Posterior cingulate gyrus (tissue), 11 donors: ENCODE data around the gene ITPK1.
"Not testable (repeated sequence)": the region's sequence is repeated elsewhere in the genome, so short reads cannot be mapped to it uniquely, and the experiment has no call there.

Source experiments
- DNase-seq, 10 donors: peaks; one replicate each; pipeline versions ENCODE4 v3.0.0 to v3.0.0-alpha.2; 2020 to 2021; ENCODE audit warnings: mixed read lengths in 3 of 10
- intact Hi-C: fragments of 100-400 bp; cut with DNase I; formaldehyde crosslinking; loops from one replicate; pipeline ENCODE4 v1.15.1; 2023

Gene ITPK1

DNA sequence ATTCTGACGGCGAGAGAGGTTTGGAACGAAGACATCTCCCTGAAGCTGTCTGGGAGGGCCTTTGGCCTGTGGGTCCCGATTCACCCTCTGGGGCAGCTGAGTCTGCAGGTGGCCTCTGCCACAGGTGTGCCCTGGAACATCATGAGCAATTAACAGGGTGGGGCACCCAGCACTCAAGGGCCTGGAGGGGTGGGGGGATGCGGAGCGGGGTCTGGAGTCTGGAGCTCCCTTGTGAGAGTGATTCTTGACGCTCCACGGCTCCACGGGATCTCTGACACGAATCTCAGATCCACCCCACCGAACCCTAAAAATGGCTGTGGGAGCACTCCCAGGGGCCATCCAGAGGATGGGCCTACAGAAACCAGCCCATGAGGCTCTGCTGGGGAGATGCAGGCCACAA is 8.3 kb downstream of the ITPK1 start:
- DNase-seq = peak in 1 of 10 donors; percentile 71
- intact Hi-C loops = no loop called here

DNA sequence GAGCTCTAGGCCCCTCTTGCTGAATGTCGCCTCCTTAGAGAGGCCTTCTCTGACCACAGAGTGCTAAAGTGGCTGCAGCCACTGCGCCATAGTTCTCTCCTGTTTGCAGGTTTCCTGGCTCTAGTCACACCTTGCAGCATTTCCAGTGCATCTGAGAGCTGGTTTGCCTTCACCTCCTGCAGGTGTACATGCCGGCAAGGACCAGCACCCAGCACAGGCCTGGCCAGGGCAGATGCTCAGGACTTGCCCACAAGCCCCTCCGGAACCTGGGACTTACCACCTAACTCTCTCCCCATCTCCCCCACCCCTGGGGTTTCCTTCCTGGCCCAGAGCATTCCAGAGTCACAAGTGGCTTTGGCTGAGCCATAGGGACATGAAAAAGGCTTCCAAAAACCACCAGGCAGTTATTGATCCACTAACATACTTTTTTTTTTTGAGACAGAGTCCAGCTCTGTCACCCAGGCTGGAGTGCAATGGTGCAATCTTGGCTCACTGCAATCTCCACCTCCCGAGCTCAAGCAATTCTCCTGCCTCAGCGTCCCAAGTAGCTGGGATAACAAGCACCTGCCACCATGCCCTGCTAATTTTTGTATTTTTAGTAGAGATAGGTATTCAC is 9.1 kb downstream of the ITPK1 start:
- DNase-seq = peak in 1 of 10 donors; percentile 41
- intact Hi-C loops = no loop called here

- intact Hi-C loops, DNase-seq: not testable (repeated sequence)
These were observed 9.9 kb downstream of the ITPK1 start for GRCh38 chr14:93105856-93106255.

DNA sequence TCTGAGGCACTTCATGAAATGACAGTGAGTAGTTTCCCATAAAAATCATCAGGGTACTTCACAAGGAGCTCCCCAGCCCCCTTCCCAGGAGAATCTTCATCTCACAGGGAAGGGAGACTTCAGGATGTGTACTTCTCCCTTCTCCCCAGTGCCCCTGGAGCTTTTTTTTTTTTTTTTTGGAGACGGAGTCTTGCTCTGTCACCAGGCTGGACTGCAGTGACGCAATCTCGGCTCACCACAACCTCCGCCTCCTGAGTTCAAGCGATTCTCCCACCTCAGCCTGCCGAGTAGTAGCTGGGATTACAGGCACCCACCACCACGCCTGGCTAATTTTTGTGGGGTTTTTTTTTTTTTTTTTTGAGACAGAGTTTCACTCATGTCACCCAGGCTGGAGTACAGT is 10.4 kb downstream of the ITPK1 start:
- DNase-seq = no peak

GRCh38 chr14:93104961-93105360 is 10.8 kb downstream of the ITPK1 start:
- DNase-seq = no peak
- intact Hi-C loops = no loop called here

More for the DNA sequence above, 10.4 kb downstream of the ITPK1 start:
- intact Hi-C loops = no loop called here

GRCh38 chr14:93103392-93104080 is 12.2 kb downstream of the ITPK1 start:
- DNase-seq = peak in 1 of 10 donors; percentile 46
- intact Hi-C loops = no loop called here

GRCh38 chr14:93102141-93102540 is 13.6 kb downstream of the ITPK1 start:
- intact Hi-C loops = no loop called here

GRCh38 chr14:93101181-93101580 is 14.5 kb downstream of the ITPK1 start:
- DNase-seq = no peak
- intact Hi-C loops = no loop called here

More at GRCh38 chr14:93102141-93102540, 13.6 kb downstream of the ITPK1 start:
- no peak for DNase-seq

DNA sequence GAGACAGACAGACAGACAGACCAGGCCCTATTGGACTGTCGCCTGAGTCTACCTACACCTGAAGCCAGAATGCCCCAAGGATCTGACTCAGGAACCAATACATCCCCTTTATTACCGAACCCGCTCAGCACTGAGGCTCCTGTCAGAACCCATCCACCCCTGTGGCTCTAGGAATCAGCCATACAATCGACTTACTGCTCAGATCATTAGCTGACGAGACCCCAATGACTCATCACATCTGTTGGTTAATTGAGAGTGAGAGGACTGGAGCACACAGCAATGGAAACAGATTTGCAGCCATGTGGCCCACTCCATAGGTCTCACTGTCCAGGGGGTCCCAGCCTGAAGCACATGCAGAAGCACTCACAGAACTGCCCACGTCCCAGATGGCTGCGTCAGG is 15.2 kb downstream of the ITPK1 start:
- DNase-seq = no peak
- intact Hi-C loops = no loop called here

DNA sequence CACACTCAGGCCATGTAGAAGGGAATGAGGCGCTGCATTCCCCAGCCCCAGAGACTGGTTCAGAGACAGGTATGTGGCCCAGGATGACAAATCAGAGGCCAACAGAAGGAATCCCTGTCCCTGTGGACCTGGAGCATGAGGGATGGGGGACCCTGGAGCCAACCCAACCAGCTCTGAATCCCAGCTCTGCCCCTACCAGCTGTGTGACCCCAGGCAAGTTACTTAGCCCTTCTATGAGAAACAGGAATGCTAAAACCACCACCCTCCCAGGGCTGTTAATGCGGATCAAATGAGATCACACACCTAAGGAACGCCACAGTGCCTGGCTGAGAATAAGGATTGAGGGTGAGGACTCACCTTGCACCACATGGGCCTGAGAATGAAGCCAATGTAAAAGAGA is 15.6 kb downstream of the ITPK1 start:
- intact Hi-C loops = no loop called here
- DNase-seq = peak in 1 of 10 donors; percentile 51

DNA sequence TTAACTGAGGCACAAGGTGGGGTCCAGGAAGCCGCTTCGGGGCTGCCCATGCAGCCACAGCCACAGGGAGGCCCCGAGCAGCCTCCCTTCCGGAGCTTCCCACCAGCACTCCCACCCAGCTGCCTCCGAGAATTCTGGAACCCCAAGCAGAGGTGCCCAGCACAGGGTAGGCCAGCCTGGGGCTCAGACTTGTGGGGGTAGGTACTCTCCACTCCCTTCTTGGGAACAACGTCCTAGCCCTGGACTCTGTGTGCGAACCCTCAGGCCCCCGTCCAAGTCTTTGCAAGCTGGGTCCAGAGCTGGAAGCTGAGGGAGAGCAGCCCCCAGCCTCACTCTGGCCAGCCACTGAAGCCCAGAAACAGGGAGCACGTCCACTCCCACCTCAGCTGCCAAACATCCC is 16.1 kb downstream of the ITPK1 start:
- intact Hi-C loops = no loop called here
- DNase-seq = peak in 1 of 10 donors; percentile 72

- intact Hi-C loops = no loop called here
These were observed 16.5 kb downstream of the ITPK1 start for GRCh38 chr14:93099196-93099595.

GRCh38 chr14:93096691-93097322 is 18.9 kb downstream of the ITPK1 start:
- intact Hi-C loops = no loop called here
- DNase-seq = no peak

More at GRCh38 chr14:93099196-93099595, 16.5 kb downstream of the ITPK1 start:
- DNase-seq = peak in 1 of 10 donors; percentile 70

DNA sequence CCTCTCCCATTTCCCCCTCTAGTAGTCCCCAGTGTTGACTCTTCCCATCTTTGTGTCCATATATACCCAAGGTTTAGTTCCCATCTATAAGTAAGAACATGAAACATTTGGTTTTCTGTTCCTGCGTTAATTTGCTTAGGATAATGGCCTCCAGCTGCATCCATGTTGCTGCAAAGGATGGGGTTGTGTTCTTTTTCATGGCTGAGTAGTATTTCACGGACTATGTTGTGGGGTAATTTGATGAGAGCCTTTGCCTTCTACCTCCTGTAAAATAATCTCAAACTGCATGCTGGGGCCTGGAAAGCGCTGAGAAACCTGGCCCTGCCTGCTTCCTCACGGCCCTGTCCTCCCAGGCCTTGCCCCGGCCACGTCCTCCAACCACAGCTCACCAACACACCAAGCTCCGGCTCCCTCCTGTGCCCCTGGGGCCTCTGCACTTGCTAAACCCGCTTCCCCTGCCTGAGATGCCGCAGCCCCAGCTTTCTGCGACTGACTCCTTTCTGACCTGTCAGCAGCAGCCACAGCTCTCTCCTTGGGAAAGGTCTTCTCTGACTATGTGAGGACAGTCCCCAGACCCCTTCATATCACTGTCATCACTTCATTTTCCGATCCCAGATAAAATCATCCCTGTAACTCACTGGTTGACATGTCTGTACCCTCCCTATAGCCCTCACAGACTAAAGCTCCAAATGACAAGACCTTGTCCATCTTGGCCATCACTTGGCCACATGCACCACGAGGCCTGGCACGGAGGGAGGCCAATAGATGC is 19.8 kb downstream of the ITPK1 start:
- DNase-seq = peak in 1 of 10 donors; percentile 70
- intact Hi-C loops = no loop called here

DNA sequence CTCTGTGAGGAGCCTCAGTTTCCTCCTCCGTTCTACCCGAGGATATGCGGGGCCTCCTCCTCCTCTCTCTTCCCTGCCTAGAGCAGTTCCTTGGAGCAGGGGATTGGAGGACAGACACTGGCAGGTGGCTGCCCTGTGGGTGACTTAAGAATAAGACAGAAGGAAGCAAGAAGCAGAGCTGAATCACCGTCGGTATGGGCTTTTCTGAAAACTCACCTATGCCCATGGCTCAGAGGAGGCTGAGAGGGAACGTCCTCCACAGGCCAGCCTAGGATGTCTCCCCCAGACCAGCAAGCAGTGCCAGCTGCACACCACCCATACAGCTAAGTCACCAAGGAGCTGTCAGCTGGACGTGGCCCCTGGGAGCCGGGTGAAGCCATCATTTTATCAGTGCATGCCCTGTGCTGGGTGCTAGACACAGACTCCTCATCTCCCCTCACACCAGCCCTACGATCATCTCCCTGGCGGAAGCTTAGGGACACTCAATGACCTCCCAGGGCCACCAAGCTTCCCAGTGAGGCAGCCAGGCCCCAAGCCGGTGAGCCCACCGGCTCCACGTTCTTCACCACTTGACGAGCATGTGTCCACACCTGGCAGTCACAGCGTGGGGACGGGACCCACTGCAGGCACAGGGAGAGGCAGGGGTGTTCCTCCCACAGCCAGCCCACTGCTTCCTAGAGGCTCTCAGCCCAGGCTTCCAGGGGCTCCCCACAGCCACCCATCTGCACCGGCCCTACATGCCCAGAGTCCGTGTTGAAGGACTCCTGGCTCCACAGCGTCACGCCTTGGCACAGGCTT is 21.4 kb downstream of the ITPK1 start:
- peak in 1 of 10 donors; percentile 78 for DNase-seq

GRCh38 chr14:93092606-93093556 is 22.8 kb downstream of the ITPK1 start:
- peak in 2 of 10 donors; percentile 38 to 83 for DNase-seq
- intact Hi-C loops = no loop called here

More for the DNA sequence above, 21.4 kb downstream of the ITPK1 start:
- intact Hi-C loops = no loop called here

- peak in 1 of 10 donors; percentile 77 for DNase-seq
- intact Hi-C loops = no loop called here
These were observed 24.1 kb downstream of the ITPK1 start for GRCh38 chr14:93091666-93092065.

- DNase-seq = peak in 7 of 10 donors; percentile 53 to 92 (median 56)
These were observed 24.7 kb downstream of the ITPK1 start for GRCh38 chr14:93090826-93091555.

More at GRCh38 chr14:93090826-93091555, 24.7 kb downstream of the ITPK1 start:
- intact Hi-C loops = no loop called here
